Naive thymus-derived CD4-positive, alpha-beta T cell (primary cell): ENCODE measurements around the gene NT5E. TPM values are rescaled to one million over a fixed set of nuclear protein-coding genes. Genes with fewer than 3 reads are reported as not detected.

Experiments used
- ATAC-seq: fragments of 150-1000 bp; cut with Tn5 transposase; 2 replicates; pipeline ENCODE4 v1.10.0; 2021; ENCODE audit warnings: mild to moderate bottlenecking, moderate library complexity
- CTCF ChIA-PET: fragments of 350-600 bp; sonication (Branson Sonifier 250); formaldehyde crosslinking; loops from one replicate; lab custom pipeline; 2021; ENCODE audit warnings: antibody characterized with exemption; lab: Charles Lee
- POLR2A ChIA-PET: fragments of 350-600 bp; sonication (Branson Sonifier 250); formaldehyde crosslinking; loops from one replicate; lab custom pipeline; 2021; ENCODE audit warnings: antibody characterized with exemption, inconsistent platforms; lab: Charles Lee
- DNase-seq, 9 donors: peaks; one replicate each; pipeline versions ENCODE4 v3.0.0 to v3.0.0-alpha.2; 2020 to 2022; ENCODE audit warnings: mixed read lengths in 1 of 9
- H3K27ac ChIP-seq: one replicate; pipeline ENCODE4 v1.7.0; 2013; ENCODE audit warnings: mild to moderate bottlenecking, low read depth, low read length, moderate library complexity
- H3K27me3 ChIP-seq, 2 donors: one replicate each; pipeline ENCODE4 v1.7.0; 2013; ENCODE audit warnings: low read length in 2 of 2, mild to moderate bottlenecking in 2 of 2, moderate library complexity in 2 of 2; ENCODE audit not compliant: control insufficient read depth in 2 of 2, insufficient read depth in 2 of 2
- H3K36me3 ChIP-seq, 3 experiments: 1 replicate in 2 of 3; 2 replicates in 1 of 3; pipeline ENCODE4 v1.7.0; 2013; ENCODE audit warnings: low read length in 3 of 3, mild to moderate bottlenecking in 3 of 3, moderate library complexity in 1 of 3; ENCODE audit not compliant: insufficient read depth in 3 of 3, control insufficient read depth in 2 of 3
- H3K4me1 ChIP-seq, 2 donors: one replicate each; pipeline ENCODE4 v1.7.0; 2013; ENCODE audit warnings: low read length in 2 of 2, mild to moderate bottlenecking in 2 of 2, moderate library complexity in 1 of 2; ENCODE audit not compliant: control insufficient read depth in 2 of 2, insufficient read depth in 2 of 2
- H3K4me3 ChIP-seq: 2 replicates; pipeline ENCODE4 v1.7.0; 2013; ENCODE audit warnings: mild to moderate bottlenecking, low read length
- H3K9me3 ChIP-seq, 3 experiments: 1 replicate in 2 of 3; 2 replicates in 1 of 3; pipeline ENCODE4 v1.7.0; 2013; ENCODE audit warnings: low read length in 3 of 3; ENCODE audit not compliant: control insufficient read depth in 2 of 3
- H3K27ac Mint-ChIP-seq, 9 donors: one replicate each; pipeline ENCODE4 v1.8.0; 2020 to 2022; ENCODE audit warnings: mixed read lengths in 9 of 9, mild to moderate bottlenecking in 8 of 9, moderate library complexity in 5 of 9, inconsistent platforms in 2 of 9
- H3K27me3 Mint-ChIP-seq, 5 donors: one replicate each; pipeline ENCODE4 v1.8.0; 2021 to 2022; ENCODE audit warnings: mixed read lengths in 5 of 5, mild to moderate bottlenecking in 1 of 5
- H3K36me3 Mint-ChIP-seq, 5 donors: one replicate each; pipeline ENCODE4 v1.8.0; 2020 to 2022; ENCODE audit warnings: mixed read lengths in 5 of 5, mild to moderate bottlenecking in 3 of 5, inconsistent platforms in 1 of 5
- H3K4me1 Mint-ChIP-seq, 7 donors: one replicate each; pipeline ENCODE4 v1.8.0; 2020 to 2022; ENCODE audit warnings: mixed read lengths in 7 of 7, mild to moderate bottlenecking in 3 of 7, inconsistent platforms in 1 of 7
- H3K4me3 Mint-ChIP-seq, 10 donors: one replicate each; pipeline ENCODE4 v1.8.0; 2020 to 2022; ENCODE audit warnings: mild to moderate bottlenecking in 10 of 10, mixed read lengths in 10 of 10, moderate library complexity in 6 of 10, inconsistent platforms in 2 of 10
- H3K9me3 Mint-ChIP-seq, 11 donors: one replicate each; pipeline ENCODE4 v1.8.0; 2020 to 2022; ENCODE audit warnings: mixed read lengths in 11 of 11, mild to moderate bottlenecking in 4 of 11, inconsistent platforms in 1 of 11, moderate library complexity in 1 of 11
- intact Hi-C, 2 donors: fragments of 100-400 bp; cut with micrococcal nuclease; formaldehyde crosslinking; loops; one replicate each; pipeline ENCODE4 v1.15.1; 2023
- polyA plus RNA-seq, 2 donors: library from polyadenylated mRNA; unstranded; fragments of 300-500 nt; fragmentation: Illumina TruSeq; gene quantifications; one replicate each; pipeline ENCODE4 v1.2.3, GENCODE V29; 2021
- total RNA-seq, 6 experiments: library from RNA in 5 of 6; stranded (reverse) in 5 of 6; gene quantifications; 1 replicate in 5 of 6; 2 replicates in 1 of 6; pipeline ENCODE4 v1.2.3 and lab custom pipeline; 2021 to 2026

The NT5E gene
- total and polyA plus RNA-seq, 7 experiments from 2014 or later: 1.5 to 29.3 (median 3.7) TPM

DNA sequence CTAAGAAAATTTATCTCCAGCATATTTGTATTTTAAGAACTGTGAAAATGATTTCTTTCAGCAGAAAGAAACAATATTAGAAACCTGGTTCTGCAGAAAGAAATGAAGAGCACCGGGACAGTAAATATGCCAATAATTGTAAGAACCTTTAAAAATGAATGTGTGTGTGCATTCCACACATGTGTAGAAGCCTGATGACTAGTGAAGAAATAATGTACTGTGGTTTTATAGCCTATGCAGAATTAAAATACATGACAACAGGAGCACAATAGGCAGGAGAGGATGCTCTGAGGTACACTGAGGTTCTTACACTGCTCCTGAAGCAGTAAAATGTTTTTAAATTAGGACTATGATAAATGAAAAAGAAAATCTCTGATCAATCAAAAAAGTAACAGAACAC lies 94.9 kb downstream of the NT5E start:
- Mint-ChIP-seq H3K9me3 (peaks cover 0 to 5% (median 0%) of the 10 kb centered on the region in 11 donors), H3K36me3 (peaks cover 5 to 41% (median 28%) of the 10 kb centered on the region in 5 donors), H3K4me3 (no peak overlapping the region), H3K27me3 (no peaks in the 10 kb centered on the region), H3K27ac (peak overlapping the region in 3 of 9 donors; percentile 24 to 59 (median 49)), H3K4me1 (no peaks in the 10 kb centered on the region)
- Histone ChIP-seq H3K27ac (no peak overlapping the region), H3K4me3 (no peak overlapping the region), H3K4me1 (no peaks in the 10 kb centered on the region), H3K9me3 (no peaks in the 10 kb centered on the region), H3K36me3 (peaks cover 3 to 25% (median 8%) of the 10 kb centered on the region in 3 experiments), H3K27me3 (no peaks in the 10 kb centered on the region)
- intact Hi-C loops: no loop called here
- CTCF ChIA-PET: no interaction called here
- no peak for ATAC-seq
- no peak for DNase-seq
- POLR2A ChIA-PET: no interaction called here

Other genes with a start within 250 kb of the NT5E start
- 10 to 100 TPM; 37.3 to 71.8 (median 53.3) TPM for gene SNX14, start 143.8 kb downstream of the NT5E start, total RNA-seq
- gene SNX14, start 143.8 kb downstream of the NT5E start, polyA plus RNA-seq: 10 to 100 TPM; 30.1 to 45.7 TPM
- gene SYNCRIP, start 192.8 kb downstream of the NT5E start, total RNA-seq: 100 to 1,000 TPM in 1 of 5 experiments, 10 to 100 TPM in 4; 69.8 to 131 (median 82.2) TPM
- 10 to 100 TPM; 71.5 to 84.9 TPM for gene SYNCRIP, start 192.8 kb downstream of the NT5E start, polyA plus RNA-seq